Astrocyte (in vitro differentiated cells and primary cell): Measurements from ENCODE around the gene MAGEA11. TPM values are rescaled to one million over a fixed set of nuclear protein-coding genes. Genes with fewer than 3 reads are reported as not detected.
"Not testable (repeated sequence)": the region's sequence is repeated elsewhere in the genome, so short reads cannot be mapped to it uniquely, and the experiment has no call there.

Experiments
- DNase-seq: peaks from one replicate; pipeline ENCODE4 v3.0.0-alpha.2; 2010; ENCODE audit warnings: low read depth
- FAIRE-seq: peaks from 2 replicates; lab custom pipeline; 2011; peaks lifted over from hg19 to GRCh38; lab: Jason Lieb, UNC
- H2AFZ ChIP-seq: 2 replicates; pipeline ENCODE4 v1.6.0; 2012; ENCODE audit warnings: low read depth, low read length, inconsistent platforms
- H3K27ac ChIP-seq: 2 replicates; pipeline ENCODE4 v1.5.1; 2011; ENCODE audit warnings: low read depth, low read length, inconsistent platforms
- H3K27me3 ChIP-seq: 2 replicates; pipeline ENCODE4 v1.6.0; 2011; ENCODE audit warnings: low read length, inconsistent platforms; ENCODE audit not compliant: insufficient read depth
- H3K36me3 ChIP-seq: 2 replicates; pipeline ENCODE4 v1.5.1; 2011; ENCODE audit warnings: low read length, inconsistent platforms; ENCODE audit not compliant: insufficient read depth
- H3K4me1 ChIP-seq: 2 replicates; pipeline ENCODE4 v1.5.1; 2011; ENCODE audit warnings: low read length, inconsistent platforms; ENCODE audit not compliant: insufficient read depth
- H3K4me2 ChIP-seq: 2 replicates; pipeline ENCODE4 v1.6.0; 2012; ENCODE audit warnings: low read length, inconsistent platforms
- H3K4me3 ChIP-seq: 2 replicates; pipeline ENCODE4 v1.5.1; 2011; ENCODE audit warnings: low read depth, mild to moderate bottlenecking, low read length, inconsistent platforms; ENCODE audit not compliant: insufficient read depth
- H3K79me2 ChIP-seq: 2 replicates; pipeline ENCODE4 v1.6.0; 2012; ENCODE audit warnings: mild to moderate bottlenecking, low read length, inconsistent platforms; ENCODE audit not compliant: insufficient read depth
- H3K9ac ChIP-seq: 2 replicates; pipeline ENCODE4 v1.6.0; 2012; ENCODE audit warnings: mild to moderate bottlenecking, low read length, inconsistent platforms
- H3K9me3 ChIP-seq: 2 replicates; pipeline ENCODE4 v1.5.1; 2012; ENCODE audit warnings: low read depth, mild to moderate bottlenecking, low read length, inconsistent platforms; ENCODE audit not compliant: insufficient read depth
- H4K20me1 ChIP-seq: 2 replicates; pipeline ENCODE4 v1.6.0; 2012; ENCODE audit warnings: low read length, inconsistent platforms; ENCODE audit not compliant: insufficient read depth
- H3K27ac Mint-ChIP-seq: one replicate; pipeline ENCODE4 v1.8.0; 2021; ENCODE audit warnings: mild to moderate bottlenecking, mixed read lengths; ENCODE audit not compliant: unreplicated experiment
- H3K27me3 Mint-ChIP-seq: one replicate; pipeline ENCODE4 v1.8.0; 2021; ENCODE audit warnings: low read depth, mixed read lengths; ENCODE audit not compliant: unreplicated experiment
- H3K36me3 Mint-ChIP-seq: one replicate; pipeline ENCODE4 v1.8.0; 2021; ENCODE audit warnings: low read depth, mixed read lengths; ENCODE audit not compliant: unreplicated experiment
- H3K4me1 Mint-ChIP-seq: one replicate; pipeline ENCODE4 v1.8.0; 2021; ENCODE audit warnings: low read depth, mixed read lengths; ENCODE audit not compliant: unreplicated experiment
- H3K4me3 Mint-ChIP-seq: one replicate; pipeline ENCODE4 v1.8.0; 2021; ENCODE audit warnings: mild to moderate bottlenecking, moderate library complexity, mixed read lengths; ENCODE audit not compliant: unreplicated experiment
- H3K9me3 Mint-ChIP-seq: one replicate; pipeline ENCODE4 v1.8.0; 2021; ENCODE audit warnings: mild to moderate bottlenecking, mixed read lengths; ENCODE audit not compliant: unreplicated experiment
- EZH2 ChIP-seq: IDR thresholded peaks from 2 replicates; pipeline ENCODE4 v1.6.1; 2012; ENCODE audit warnings: mild to moderate bottlenecking, low read length, inconsistent platforms; ENCODE audit not compliant: insufficient read depth
- total RNA-seq: library from RNA; stranded (reverse); gene quantifications from 2 replicates; pipeline ENCODE4 v1.2.1, GENCODE V29; 2021
- TF ChIP-seq, protein P1 (sequence below): IDR thresholded peaks from 2 replicates; pipeline ENCODE4 v1.5.1; 2011; ENCODE audit warnings: low read depth, mild to moderate bottlenecking, inconsistent platforms, low read length, moderate library complexity; ENCODE audit not compliant: insufficient read depth

MAGEA11 gene
- total RNA-seq, 1 donor from 2014 or later = not detected

GRCh38 chrX:149691794-149692193 lies 20.1 kb upstream of the MAGEA11 start:
- DNase-seq (no peak), FAIRE-seq (no peak)
- no peak overlapping the region for H3K27ac Mint-ChIP-seq
- Histone ChIP-seq H3K4me3 (no peak overlapping the region), H3K27me3 (no peaks in the 10 kb centered on the region), H2AFZ (no peak overlapping the region), H3K9ac (no peak overlapping the region), H3K9me3 (no peaks in the 10 kb centered on the region), H3K4me2 (no peak overlapping the region), H3K79me2 (no peaks in the 10 kb centered on the region), H3K36me3 (no peaks in the 10 kb centered on the region), H3K4me1 (no peaks in the 10 kb centered on the region), H3K27ac (no peak overlapping the region), H4K20me1 (no peaks in the 10 kb centered on the region)
- H3K36me3 Mint-ChIP-seq = no peaks in the 10 kb centered on the region
- H3K4me3 Mint-ChIP-seq = no peak overlapping the region
- no peaks in the 10 kb centered on the region for H3K27me3 Mint-ChIP-seq
- no peak for TF ChIP-seq EZH2
- TF ChIP-seq, protein P1, sequence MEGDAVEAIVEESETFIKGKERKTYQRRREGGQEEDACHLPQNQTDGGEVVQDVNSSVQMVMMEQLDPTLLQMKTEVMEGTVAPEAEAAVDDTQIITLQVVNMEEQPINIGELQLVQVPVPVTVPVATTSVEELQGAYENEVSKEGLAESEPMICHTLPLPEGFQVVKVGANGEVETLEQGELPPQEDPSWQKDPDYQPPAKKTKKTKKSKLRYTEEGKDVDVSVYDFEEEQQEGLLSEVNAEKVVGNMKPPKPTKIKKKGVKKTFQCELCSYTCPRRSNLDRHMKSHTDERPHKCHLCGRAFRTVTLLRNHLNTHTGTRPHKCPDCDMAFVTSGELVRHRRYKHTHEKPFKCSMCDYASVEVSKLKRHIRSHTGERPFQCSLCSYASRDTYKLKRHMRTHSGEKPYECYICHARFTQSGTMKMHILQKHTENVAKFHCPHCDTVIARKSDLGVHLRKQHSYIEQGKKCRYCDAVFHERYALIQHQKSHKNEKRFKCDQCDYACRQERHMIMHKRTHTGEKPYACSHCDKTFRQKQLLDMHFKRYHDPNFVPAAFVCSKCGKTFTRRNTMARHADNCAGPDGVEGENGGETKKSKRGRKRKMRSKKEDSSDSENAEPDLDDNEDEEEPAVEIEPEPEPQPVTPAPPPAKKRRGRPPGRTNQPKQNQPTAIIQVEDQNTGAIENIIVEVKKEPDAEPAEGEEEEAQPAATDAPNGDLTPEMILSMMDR = no peak
- H3K9me3 Mint-ChIP-seq = peaks cover 8% of the 10 kb centered on the region
- H3K4me1 Mint-ChIP-seq = no peaks in the 10 kb centered on the region

GRCh38 chrX:149692686-149693272 lies 19.1 kb upstream of the MAGEA11 start:
- H2AFZ ChIP-seq, H3K27ac Mint-ChIP-seq, H4K20me1 ChIP-seq, H3K79me2 ChIP-seq, DNase-seq, H3K27me3 ChIP-seq, FAIRE-seq, H3K4me1 Mint-ChIP-seq, H3K27ac ChIP-seq, H3K9me3 ChIP-seq, H3K4me2 ChIP-seq, H3K4me1 ChIP-seq, H3K9me3 Mint-ChIP-seq, H3K36me3 ChIP-seq, H3K27me3 Mint-ChIP-seq, H3K36me3 Mint-ChIP-seq, H3K4me3 Mint-ChIP-seq, H3K9ac ChIP-seq, H3K4me3 ChIP-seq: not testable (repeated sequence)

GRCh38 chrX:149699761-149700160 lies 12.1 kb upstream of the MAGEA11 start:
- H3K27me3 Mint-ChIP-seq = no peaks in the 10 kb centered on the region

More at GRCh38 chrX:149699761-149700160, 12.1 kb upstream of the MAGEA11 start:
- Histone ChIP-seq H3K27ac (no peak overlapping the region), H3K4me3 (no peak overlapping the region), H3K79me2 (no peaks in the 10 kb centered on the region), H3K27me3 (no peaks in the 10 kb centered on the region), H4K20me1 (no peaks in the 10 kb centered on the region), H3K4me1 (no peaks in the 10 kb centered on the region), H3K9me3 (no peaks in the 10 kb centered on the region), H3K4me2 (no peak overlapping the region), H2AFZ (no peak overlapping the region), H3K36me3 (no peaks in the 10 kb centered on the region), H3K9ac (no peak overlapping the region)
- H3K36me3 Mint-ChIP-seq = no peaks in the 10 kb centered on the region
- TF ChIP-seq, protein P1 = no peak
- TF ChIP-seq EZH2 = no peak
- peaks cover 3% of the 10 kb centered on the region for H3K9me3 Mint-ChIP-seq
- no peak overlapping the region for H3K27ac Mint-ChIP-seq
- DNase-seq = no peak
- H3K4me1 Mint-ChIP-seq = no peaks in the 10 kb centered on the region
- peak; percentile 32 for FAIRE-seq
- H3K4me3 Mint-ChIP-seq = no peak overlapping the region
